OCI-LY7 (cell line): ENCODE data around the gene FAM163B.

Source experiments
- CTCF ChIP-seq: fragments of 200-600 bp; sonication (generic); conservative IDR thresholded peaks from 2 replicates; pipeline ENCODE4 v1.5.1; 2014; ENCODE audit warnings: mild to moderate bottlenecking, antibody characterized with exemption, low read length, moderate library complexity, mixed read lengths
- EZH2phosphoT487 ChIP-seq: fragments of 200-600 bp; sonication (generic); IDR thresholded peaks from 2 replicates; pipeline ENCODE4 v1.6.1; 2018; ENCODE audit warnings: low read depth, borderline replicate concordance, mild to moderate bottlenecking, mixed run types, antibody characterized with exemption, low read length, moderate library complexity, mixed read lengths

- TF ChIP-seq CTCF (no peak), EZH2phosphoT487 (no peak)
These were observed 29.4 kb downstream of the FAM163B start for GRCh38 chr9:133579601-133580418.
